Gastroesophageal sphincter (tissue), 4 donors: ENCODE data around the gene SLC17A8. TPM values are rescaled to one million over a fixed set of nuclear protein-coding genes. Genes with fewer than 3 reads are reported as not detected.
A peak's percentile ranks its signal among the peaks of the same experiment; 100 is the strongest.

Source experiments
- ATAC-seq: fragments of 150-250 bp; one replicate; pipeline ENCODE4 v1.9.1; 2016; ENCODE audit warnings: mild to moderate bottlenecking, moderate library complexity
- H3K27ac ChIP-seq, 4 donors: fragments of 200-600 bp; sonication (generic) in 3 of 4; 1 replicate in 3 of 4; 2 replicates in 1 of 4; pipeline ENCODE4 v1.5.1; 2016 to 2019
- H3K27me3 ChIP-seq: fragments of 200-600 bp; sonication (generic); one replicate; pipeline ENCODE4 v1.5.1; 2019
- H3K36me3 ChIP-seq, 2 donors: fragments of 200-600 bp; sonication (generic); one replicate each; pipeline ENCODE4 v1.5.1; 2019; ENCODE audit warnings: control low read depth in 1 of 2
- H3K4me1 ChIP-seq, 3 donors: fragments of 200-600 bp; sonication (generic); 1 replicate in 2 of 3; 2 replicates in 1 of 3; pipeline ENCODE4 v1.5.1; 2016 to 2019; ENCODE audit warnings: control low read depth in 2 of 3
- H3K4me3 ChIP-seq, 2 donors: fragments of 200-600 bp; sonication (generic); one replicate each; pipeline ENCODE4 v1.5.1; 2019; ENCODE audit warnings: mild to moderate bottlenecking in 1 of 2, moderate library complexity in 1 of 2
- H3K9me3 ChIP-seq, 3 donors: fragments of 200-600 bp; sonication (generic); one replicate each; pipeline ENCODE4 v1.5.1; 2017 to 2019; ENCODE audit warnings: control low read depth in 2 of 3
- EP300 ChIP-seq: sonication (generic); formaldehyde crosslinking; IDR thresholded peaks from one replicate; pipeline ENCODE4 v1.6.1; 2017; ENCODE audit warnings: antibody characterized with exemption, mild to moderate bottlenecking
- POLR2A ChIP-seq, 2 donors: fragments of 450-650 bp; IDR thresholded peaks; one replicate each; pipeline ENCODE4 v1.6.1; 2017; ENCODE audit warnings: antibody characterized with exemption in 2 of 2, mild to moderate bottlenecking in 2 of 2, moderate library complexity in 1 of 2
- POLR2AphosphoS5 ChIP-seq: sonication (generic); formaldehyde crosslinking; IDR thresholded peaks from one replicate; pipeline ENCODE4 v1.6.1; 2017; ENCODE audit warnings: antibody characterized with exemption
- WGBS, 2 donors: methylation state at CpG; one replicate each; pipeline ENCODE4 v1.1.5; 2018; ENCODE audit warnings: low coverage in 1 of 2; 5-methylcytosine and 5-hydroxymethylcytosine counted together
- total RNA-seq, 4 donors: library from RNA; depleted of rRNA; stranded (reverse); fragments of >200 nt; gene quantifications; one replicate each; pipeline ENCODE4 v1.1.0, GENCODE V29; 2016
- TF ChIP-seq, protein P1 (sequence below), 4 experiments: fragments of 200-600 bp in 2 of 4; fragments of 450-650 bp in 2 of 4; sonication (generic) in 1 of 4; IDR thresholded peaks; one replicate each; pipeline ENCODE4 v1.5.1; 2017 to 2019; ENCODE audit warnings: antibody characterized with exemption in 4 of 4, mild to moderate bottlenecking in 2 of 4, moderate library complexity in 2 of 4

The SLC17A8 gene
- total RNA-seq, 4 donors from 2014 or later = not detected

- H3K36me3 ChIP-seq = no peaks in the 10 kb centered on the region
- TF ChIP-seq POLR2AphosphoS5 (no peak), EP300 (no peak)
- H3K4me3 ChIP-seq = no peak overlapping the region
- no peaks in the 10 kb centered on the region for H3K4me1 ChIP-seq
- peaks cover 4% of the 10 kb centered on the region for H3K27me3 ChIP-seq
- WGBS, 2 donors = 80% methylated on average over 1 of the region's 2 CpGs; no CpG with 5 or more reads in 1 of the 2 donors
- H3K27ac ChIP-seq = no peak overlapping the region
- no peak for ATAC-seq
- H3K9me3 ChIP-seq = no peaks in the 10 kb centered on the region
Observed at GRCh38 chr12:100365411-100365810, 8.5 kb downstream of the SLC17A8 start.

- Histone ChIP-seq H3K4me3 (no peak overlapping the region), H3K36me3 (no peaks in the 10 kb centered on the region), H3K27me3 (no peaks in the 10 kb centered on the region), H3K4me1 (peaks cover 0 to 8% (median 0%) of the 10 kb centered on the region in 3 donors), H3K27ac (no peak overlapping the region), H3K9me3 (no peaks in the 10 kb centered on the region)
- ATAC-seq = no peak
- WGBS, 2 donors = 89 to 90% methylated on average over 1 of the region's 1 CpG
- TF ChIP-seq POLR2A (IDR thresholded peaks at IDR 0.05) (no peak), POLR2AphosphoS5 (no peak), EP300 (no peak)
- TF ChIP-seq, protein P1, sequence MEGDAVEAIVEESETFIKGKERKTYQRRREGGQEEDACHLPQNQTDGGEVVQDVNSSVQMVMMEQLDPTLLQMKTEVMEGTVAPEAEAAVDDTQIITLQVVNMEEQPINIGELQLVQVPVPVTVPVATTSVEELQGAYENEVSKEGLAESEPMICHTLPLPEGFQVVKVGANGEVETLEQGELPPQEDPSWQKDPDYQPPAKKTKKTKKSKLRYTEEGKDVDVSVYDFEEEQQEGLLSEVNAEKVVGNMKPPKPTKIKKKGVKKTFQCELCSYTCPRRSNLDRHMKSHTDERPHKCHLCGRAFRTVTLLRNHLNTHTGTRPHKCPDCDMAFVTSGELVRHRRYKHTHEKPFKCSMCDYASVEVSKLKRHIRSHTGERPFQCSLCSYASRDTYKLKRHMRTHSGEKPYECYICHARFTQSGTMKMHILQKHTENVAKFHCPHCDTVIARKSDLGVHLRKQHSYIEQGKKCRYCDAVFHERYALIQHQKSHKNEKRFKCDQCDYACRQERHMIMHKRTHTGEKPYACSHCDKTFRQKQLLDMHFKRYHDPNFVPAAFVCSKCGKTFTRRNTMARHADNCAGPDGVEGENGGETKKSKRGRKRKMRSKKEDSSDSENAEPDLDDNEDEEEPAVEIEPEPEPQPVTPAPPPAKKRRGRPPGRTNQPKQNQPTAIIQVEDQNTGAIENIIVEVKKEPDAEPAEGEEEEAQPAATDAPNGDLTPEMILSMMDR (IDR thresholded peaks at IDR 0.05) = no peak
Observed at GRCh38 chr12:100368066-100368465, 11.2 kb downstream of the SLC17A8 start.

- ATAC-seq = no peak
- Histone ChIP-seq H3K4me1 (peaks cover 0 to 21% (median 0%) of the 10 kb centered on the region in 3 donors), H3K27ac (no peak overlapping the region), H3K27me3 (no peaks in the 10 kb centered on the region), H3K9me3 (no peaks in the 10 kb centered on the region), H3K36me3 (no peaks in the 10 kb centered on the region), H3K4me3 (no peak overlapping the region)
- WGBS, 2 donors = 85 to 86% methylated on average over 6 of the region's 6 CpGs
- TF ChIP-seq, protein P1 (IDR thresholded peaks at IDR 0.05) = no peak
- TF ChIP-seq POLR2AphosphoS5 (no peak), POLR2A (IDR thresholded peaks at IDR 0.05) (no peak), EP300 (no peak)
Observed at GRCh38 chr12:100371146-100371545, 14.3 kb downstream of the SLC17A8 start.

- 34 to 37% methylated on average over 9 to 10 of the region's 11 CpGs for WGBS, 2 donors
- Histone ChIP-seq H3K36me3 (no peaks in the 10 kb centered on the region), H3K4me1 (peaks cover 0 to 21% (median 0%) of the 10 kb centered on the region in 3 donors), H3K9me3 (no peaks in the 10 kb centered on the region), H3K4me3 (no peak overlapping the region), H3K27me3 (no peaks in the 10 kb centered on the region), H3K27ac (no peak overlapping the region)
- ATAC-seq = no peak
- TF ChIP-seq EP300 = no peak
- TF ChIP-seq, protein P1 (IDR thresholded peaks at IDR 0.05) = no peak
- no peak for TF ChIP-seq POLR2AphosphoS5
- no peak for TF ChIP-seq POLR2A (IDR thresholded peaks at IDR 0.05)
Observed at GRCh38 chr12:100372853-100373640, 16.2 kb downstream of the SLC17A8 start.

GRCh38 chr12:100375038-100375735 lies 18.3 kb downstream of the SLC17A8 start:
- ATAC-seq = peak; percentile 84
- H3K4me3 ChIP-seq = no peak overlapping the region
- H3K27me3 ChIP-seq = no peaks in the 10 kb centered on the region
- no peaks in the 10 kb centered on the region for H3K36me3 ChIP-seq
- peaks cover 0 to 21% (median 0%) of the 10 kb centered on the region in 3 donors for H3K4me1 ChIP-seq
- no peaks in the 10 kb centered on the region for H3K9me3 ChIP-seq
- WGBS, 2 donors = 6 to 22% methylated on average over 7 to 10 of the region's 12 CpGs
- TF ChIP-seq EP300 = no peak
- TF ChIP-seq, protein P1 (IDR thresholded peaks at IDR 0.05) = peak in 1 of 4 experiments; percentile 12
- H3K27ac ChIP-seq = peak overlapping the region in 1 of 4 donors; percentile 7
